HepG2 (cell line): ENCODE results near the gene E2F1. TPM values are rescaled to one million over a fixed set of nuclear protein-coding genes. Genes with fewer than 3 reads are reported as not detected.

Experiments used
- ATF1 ChIP-seq: IDR thresholded peaks from 2 replicates; pipeline ENCODE4 v1.6.1; 2016; ENCODE audit warnings: mild to moderate bottlenecking, control low read depth
- ELF3 ChIP-seq: IDR thresholded peaks from 2 replicates; pipeline ENCODE4 v1.6.1; 2016; ENCODE audit warnings: missing genetic modification reagents, missing compliant biosample characterization
- ELF4 ChIP-seq: sonication (generic); formaldehyde crosslinking; IDR thresholded peaks from 2 replicates; pipeline ENCODE4 v1.5.0; 2020; ENCODE audit warnings: missing genetic modification reagents, mild to moderate bottlenecking, moderate library complexity, borderline replicate concordance
- FIP1L1 ChIP-seq: fragments of 200-400 bp; formaldehyde crosslinking; IDR thresholded peaks from 2 replicates; pipeline ENCODE4 v1.6.1; 2018; ENCODE audit warnings: low read depth, mild to moderate bottlenecking, low read length, moderate library complexity, borderline replicate concordance; ENCODE audit not compliant: insufficient read depth
- HDAC2 ChIP-seq: sonication (generic); formaldehyde crosslinking; IDR thresholded peaks from 2 replicates; pipeline ENCODE4 v1.4.0; 2020; ENCODE audit warnings: missing genetic modification reagents
- HNF1B ChIP-seq: sonication (generic); formaldehyde crosslinking; IDR thresholded peaks from 2 replicates; pipeline ENCODE4 v1.5.1; 2020; ENCODE audit warnings: mild to moderate bottlenecking, moderate library complexity, missing genetic modification reagents
- HNF4A ChIP-seq: sonication (generic); formaldehyde crosslinking; IDR thresholded peaks from 2 replicates; pipeline ENCODE4 v1.4.0; 2020; ENCODE audit warnings: missing genetic modification reagents
- HOXD1 ChIP-seq: sonication (generic); formaldehyde crosslinking; IDR thresholded peaks from 2 replicates; pipeline ENCODE4 v1.5.0; 2020; ENCODE audit warnings: missing genetic modification reagents
- NFE2L1 ChIP-seq: sonication (generic); formaldehyde crosslinking; IDR thresholded peaks from 2 replicates; pipeline ENCODE4 v1.4.0; 2020; ENCODE audit warnings: missing genetic modification reagents, mild to moderate bottlenecking, borderline replicate concordance
- NFKBIZ ChIP-seq: IDR thresholded peaks from 2 replicates; pipeline ENCODE4 v1.6.1; 2018; ENCODE audit warnings: missing genetic modification reagents, missing compliant biosample characterization
- RAD51 ChIP-seq: fragments of 450-650 bp; IDR thresholded peaks from 2 replicates; pipeline ENCODE4 v1.6.1; 2016; ENCODE audit warnings: borderline replicate concordance
- SMAD3 ChIP-seq: sonication (generic); formaldehyde crosslinking; IDR thresholded peaks from 2 replicates; pipeline ENCODE4 v1.4.0; 2020; ENCODE audit warnings: missing genetic modification reagents
- SRSF9 ChIP-seq: fragments of 200-400 bp; formaldehyde crosslinking; IDR thresholded peaks from 2 replicates; pipeline ENCODE4 v1.6.1; 2018; ENCODE audit warnings: borderline replicate concordance, mild to moderate bottlenecking, low read depth, low read length; ENCODE audit not compliant: insufficient read depth, poor library complexity, severe bottlenecking
- ZBTB34 ChIP-seq: sonication (generic); formaldehyde crosslinking; IDR thresholded peaks from 2 replicates; pipeline ENCODE4 v1.8.0; 2022; ENCODE audit warnings: mild to moderate bottlenecking, missing genetic modification reagents
- ZBTB42 ChIP-seq: sonication (generic); formaldehyde crosslinking; IDR thresholded peaks from 2 replicates; pipeline ENCODE4 v1.5.0; 2020; ENCODE audit warnings: mild to moderate bottlenecking, missing genetic modification reagents
- ZEB1 ChIP-seq: IDR thresholded peaks from 2 replicates; pipeline ENCODE4 v1.6.1; 2012; ENCODE audit warnings: mild to moderate bottlenecking, low read depth, inconsistent platforms; ENCODE audit not compliant: insufficient replicate concordance
- ZNF101 ChIP-seq: sonication (generic); formaldehyde crosslinking; IDR thresholded peaks from 2 replicates; pipeline ENCODE4 v1.4.0; 2020; ENCODE audit warnings: mild to moderate bottlenecking, low read depth, missing genetic modification reagents, borderline replicate concordance
- ZNF274 ChIP-seq: sonication (generic); formaldehyde crosslinking; IDR thresholded peaks from 2 replicates; pipeline ENCODE4 v1.5.1; 2020; ENCODE audit warnings: mild to moderate bottlenecking, missing genetic modification reagents
- ZNF343 ChIP-seq: sonication (generic); formaldehyde crosslinking; IDR thresholded peaks from 2 replicates; pipeline ENCODE4 v1.4.0; 2020; ENCODE audit warnings: mild to moderate bottlenecking, missing genetic modification reagents
- ZNF562 ChIP-seq: sonication (generic); formaldehyde crosslinking; IDR thresholded peaks from 2 replicates; pipeline ENCODE4 v1.8.0; 2022; ENCODE audit warnings: missing genetic modification reagents, borderline replicate concordance
- ZNF564 ChIP-seq: sonication (generic); formaldehyde crosslinking; IDR thresholded peaks from 2 replicates; pipeline ENCODE4 v1.8.1; 2023; ENCODE audit warnings: mild to moderate bottlenecking, missing genetic modification reagents
- ZNF619 ChIP-seq: sonication (generic); formaldehyde crosslinking; IDR thresholded peaks from 2 replicates; pipeline ENCODE4 v1.4.0; 2020; ENCODE audit warnings: mild to moderate bottlenecking, missing genetic modification reagents
- ZNF629 ChIP-seq: sonication (generic); formaldehyde crosslinking; conservative IDR thresholded peaks from 2 replicates; pipeline ENCODE4 v1.5.0; 2020; ENCODE audit warnings: missing genetic modification reagents
- ZNF776 ChIP-seq: sonication (generic); formaldehyde crosslinking; IDR thresholded peaks from 2 replicates; pipeline ENCODE4 v1.4.0; 2020; ENCODE audit warnings: mild to moderate bottlenecking, missing genetic modification reagents
- ZNF800 ChIP-seq: sonication (generic); formaldehyde crosslinking; IDR thresholded peaks from 2 replicates; pipeline ENCODE4 v1.4.0; 2020; ENCODE audit warnings: missing genetic modification reagents
- ZSCAN9 ChIP-seq: IDR thresholded peaks from 2 replicates; pipeline ENCODE4 v1.6.1; 2016; ENCODE audit warnings: borderline replicate concordance
- polyA plus RNA-seq, 8 experiments: library from polyadenylated mRNA; depleted of rRNA in 3 of 8; stranded (reverse) in 7 of 8; unstranded in 1 of 8; fragments of >200 nt; fragmentation: Illumina TruSeq in 4 of 8; extraction: Trizol in 4 of 8; gene quantifications; 2 replicates each; pipeline versions ENCODE4 v1.2.1 to v1.2.3, GENCODE V29; 2011 to 2016; ENCODE audit warnings: low read depth in 4 of 8, missing spikeins in 1 of 8, mixed read lengths in 1 of 8; ENCODE audit not compliant: insufficient read depth in 1 of 8
- total RNA-seq, 5 experiments: library from RNA; depleted of rRNA; stranded (reverse); fragments of >200 nt; fragmentation: Illumina TruSeq; extraction: Trizol; gene quantifications; 2 replicates each; pipeline ENCODE4 v1.2.3, GENCODE V29; 2016; ENCODE audit warnings: low read depth in 1 of 5

E2F1 gene
- total and polyA plus RNA-seq, 2 of the 13 experiments (the other 11 are each of a cell fraction or from before 2014, with no cell fraction given): 25.5 to 39.4 TPM

GRCh38 chr20:33732166-33732970 lies 46.2 kb upstream of the E2F1 start (continued):
- TF ChIP-seq HNF4A (CRISPR knock-in tag) (no peak; the same call in 1 of the 2 replicates), ZNF629 (no peak), ZNF800 (CRISPR knock-in tag) (peak; percentile 95), ZNF564 (CRISPR knock-in tag) (peak; percentile 87), ATF1 (CRISPR knock-in tag) (no peak), HDAC2 (CRISPR knock-in tag) (0 out of 2 replicates have a peak, but pooled peaks have one; percentile 14), NFKBIZ (CRISPR knock-in tag) (no peak), HNF1B (peak; percentile 84), ZSCAN9 (CRISPR knock-in tag) (no peak; the same call in 1 of the 2 replicates), ELF4 (CRISPR knock-in tag) (peak; percentile 73; the same call in 1 of the 2 replicates), ZNF776 (CRISPR knock-in tag) (peak; percentile 96; the same call in 1 of the 2 replicates), ELF3 (CRISPR knock-in tag) (peak; percentile 67; the same call in 1 of the 2 replicates), RAD51 (no peak), ZEB1 (peak; percentile 62), ZBTB42 (no peak), ZNF101 (CRISPR knock-in tag) (no peak), ZNF343 (CRISPR knock-in tag) (no peak; the same call in 1 of the 2 replicates), SMAD3 (CRISPR knock-in tag) (no peak), ZNF274 (CRISPR knock-in tag) (peak; percentile 97), SRSF9 (no peak), FIP1L1 (no peak), ZNF619 (CRISPR knock-in tag) (no peak; the same call in 1 of the 2 replicates), HOXD1 (CRISPR knock-in tag) (no peak; the same call in 1 of the 2 replicates), ZNF562 (CRISPR knock-in tag) (no peak), NFE2L1 (no peak), ZBTB34 (CRISPR knock-in tag) (peak; percentile 44; the same call in 1 of the 2 replicates)
